Neural progenitor cell (in vitro differentiated cells): ENCODE measurements around the gene NUAK1. TPM values are rescaled to one million over a fixed set of nuclear protein-coding genes. Genes with fewer than 3 reads are reported as not detected.

Experiments used
- DNase-seq: peaks from one replicate; pipeline ENCODE4 v3.0.0-alpha.2; 2016; ENCODE audit warnings: low spot score
- H2AFZ ChIP-seq: fragments of 200-600 bp; sonication (generic); replicated peaks from 2 replicates; pipeline ENCODE4 v1.6.1; 2016; ENCODE audit warnings: antibody characterized with exemption
- H3F3A ChIP-seq: fragments of 200-600 bp; sonication (generic); 2 replicates; pipeline ENCODE4 v1.6.1; 2016; ENCODE audit warnings: antibody characterized with exemption, low read depth
- H3K27ac ChIP-seq: fragments of 200-600 bp; sonication (generic); 2 replicates; pipeline ENCODE4 v1.5.1; 2016; ENCODE audit warnings: mild to moderate bottlenecking
- H3K27me3 ChIP-seq: fragments of 200-600 bp; sonication (generic); 2 replicates; pipeline ENCODE4 v1.6.1; 2016; ENCODE audit warnings: mild to moderate bottlenecking, moderate library complexity
- H3K36me3 ChIP-seq: fragments of 200-600 bp; sonication (generic); 2 replicates; pipeline ENCODE4 v1.5.1; 2016
- H3K4me1 ChIP-seq: fragments of 200-600 bp; sonication (generic); 2 replicates; pipeline ENCODE4 v1.6.1; 2016; ENCODE audit warnings: mixed run types
- H3K4me2 ChIP-seq: fragments of 200-600 bp; sonication (generic); 2 replicates; pipeline ENCODE4 v1.6.1; 2016
- H3K4me3 ChIP-seq: fragments of 200-600 bp; sonication (generic); 2 replicates; pipeline ENCODE4 v1.5.1; 2016
- H3K79me2 ChIP-seq: fragments of 200-600 bp; sonication (generic); 2 replicates; pipeline ENCODE4 v1.6.1; 2016; ENCODE audit warnings: low read depth
- H3K9ac ChIP-seq: fragments of 200-600 bp; sonication (generic); 2 replicates; pipeline ENCODE4 v1.6.1; 2016
- H3K9me3 ChIP-seq: fragments of 200-600 bp; sonication (generic); 2 replicates; pipeline ENCODE4 v1.5.1; 2016; ENCODE audit warnings: low read depth
- H4K20me1 ChIP-seq: fragments of 200-600 bp; sonication (generic); 2 replicates; pipeline ENCODE4 v1.6.1; 2016; ENCODE audit warnings: low read depth
- H3K27ac Mint-ChIP-seq: 3 replicates; pipeline ENCODE4 v1.8.0; 2021; ENCODE audit warnings: mixed read lengths
- H3K27me3 Mint-ChIP-seq: 2 replicates; pipeline ENCODE4 v1.8.0; 2022; ENCODE audit warnings: low read depth, mild to moderate bottlenecking, inconsistent platforms, moderate library complexity, mixed read lengths; ENCODE audit not compliant: insufficient read depth
- H3K36me3 Mint-ChIP-seq: 3 replicates; pipeline ENCODE4 v1.8.0; 2021; ENCODE audit warnings: mixed read lengths
- H3K4me1 Mint-ChIP-seq: 3 replicates; pipeline ENCODE4 v1.8.0; 2021; ENCODE audit warnings: mixed read lengths
- H3K4me3 Mint-ChIP-seq: 3 replicates; pipeline ENCODE4 v1.8.0; 2021; ENCODE audit warnings: mild to moderate bottlenecking, moderate library complexity, mixed read lengths
- H3K9me3 Mint-ChIP-seq: 3 replicates; pipeline ENCODE4 v1.8.0; 2020; ENCODE audit warnings: mixed read lengths
- EZH2 ChIP-seq: fragments of 200-600 bp; sonication (generic); IDR thresholded peaks from 2 replicates; pipeline ENCODE4 v1.6.1; 2017; ENCODE audit warnings: antibody characterized with exemption, mild to moderate bottlenecking, moderate library complexity
- EZH2phosphoT487 ChIP-seq: fragments of 200-600 bp; sonication (generic); IDR thresholded peaks from 2 replicates; pipeline ENCODE4 v1.6.1; 2017; ENCODE audit warnings: antibody characterized with exemption
- total RNA-seq: library from RNA; depleted of rRNA; stranded (reverse); fragments of >200 nt; gene quantifications from 2 replicates; pipeline ENCODE4 v1.2.3, GENCODE V29; 2015; ENCODE audit warnings: low replicate concordance
- TF ChIP-seq, protein P1 (sequence below): fragments of 200-600 bp; sonication (generic); IDR thresholded peaks from 2 replicates; pipeline ENCODE4 v1.5.1; 2017; ENCODE audit warnings: antibody characterized with exemption, mild to moderate bottlenecking

The NUAK1 gene
- total RNA-seq, 1 donor from 2014 or later = 18.8 TPM

- peaks cover 77% of the 10 kb centered on the region for H3K4me1 Mint-ChIP-seq
Observed at GRCh38 chr12:106120519-106121105, 18.1 kb downstream of the NUAK1 start.

DNA sequence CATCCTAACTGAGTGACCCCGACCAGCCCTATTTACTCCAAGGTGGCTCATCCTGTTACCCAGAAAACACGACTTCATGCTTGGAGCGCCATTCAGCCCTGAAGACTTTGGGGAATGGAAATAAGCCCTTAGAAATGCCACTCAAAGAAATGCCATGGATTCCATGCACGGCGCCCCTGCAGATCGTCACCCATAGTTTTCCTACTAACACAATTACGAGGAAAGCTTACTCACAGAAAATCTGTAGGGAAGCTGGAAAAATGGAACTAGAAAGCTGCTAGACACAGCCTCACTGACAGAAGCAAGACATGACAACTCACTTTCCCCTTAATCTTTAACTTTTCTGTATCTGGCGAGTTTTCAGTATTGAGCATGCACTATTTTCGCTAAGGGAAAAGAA is 19.5 kb downstream of the NUAK1 start:
- peaks cover 8% of the 10 kb centered on the region for H3F3A ChIP-seq
- H3K36me3 ChIP-seq = no peaks in the 10 kb centered on the region
- no peak overlapping the region for H3K27ac ChIP-seq
- no peak overlapping the region for H3K4me2 ChIP-seq
- Mint-ChIP-seq H3K4me1 (peaks cover 80% of the 10 kb centered on the region), H3K36me3 (peaks cover 17% of the 10 kb centered on the region), H3K9me3 (no peaks in the 10 kb centered on the region), H3K27me3 (peaks cover 12% of the 10 kb centered on the region), H3K4me3 (no peak overlapping the region), H3K27ac (no peak overlapping the region)
- peaks cover 68% of the 10 kb centered on the region for H4K20me1 ChIP-seq
- TF ChIP-seq EZH2phosphoT487 (no peak), EZH2 (no peak)
- TF ChIP-seq, protein P1, sequence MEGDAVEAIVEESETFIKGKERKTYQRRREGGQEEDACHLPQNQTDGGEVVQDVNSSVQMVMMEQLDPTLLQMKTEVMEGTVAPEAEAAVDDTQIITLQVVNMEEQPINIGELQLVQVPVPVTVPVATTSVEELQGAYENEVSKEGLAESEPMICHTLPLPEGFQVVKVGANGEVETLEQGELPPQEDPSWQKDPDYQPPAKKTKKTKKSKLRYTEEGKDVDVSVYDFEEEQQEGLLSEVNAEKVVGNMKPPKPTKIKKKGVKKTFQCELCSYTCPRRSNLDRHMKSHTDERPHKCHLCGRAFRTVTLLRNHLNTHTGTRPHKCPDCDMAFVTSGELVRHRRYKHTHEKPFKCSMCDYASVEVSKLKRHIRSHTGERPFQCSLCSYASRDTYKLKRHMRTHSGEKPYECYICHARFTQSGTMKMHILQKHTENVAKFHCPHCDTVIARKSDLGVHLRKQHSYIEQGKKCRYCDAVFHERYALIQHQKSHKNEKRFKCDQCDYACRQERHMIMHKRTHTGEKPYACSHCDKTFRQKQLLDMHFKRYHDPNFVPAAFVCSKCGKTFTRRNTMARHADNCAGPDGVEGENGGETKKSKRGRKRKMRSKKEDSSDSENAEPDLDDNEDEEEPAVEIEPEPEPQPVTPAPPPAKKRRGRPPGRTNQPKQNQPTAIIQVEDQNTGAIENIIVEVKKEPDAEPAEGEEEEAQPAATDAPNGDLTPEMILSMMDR = no peak
- no peaks in the 10 kb centered on the region for H3K27me3 ChIP-seq
- peaks cover 54% of the 10 kb centered on the region for H3K79me2 ChIP-seq
- no peak overlapping the region for H3K4me3 ChIP-seq
- H3K4me1 ChIP-seq = peaks cover 20% of the 10 kb centered on the region
- no peak overlapping the region for H2AFZ ChIP-seq
- DNase-seq = no peak
- H3K9me3 ChIP-seq = no peaks in the 10 kb centered on the region
- H3K9ac ChIP-seq = no peak overlapping the region

More at GRCh38 chr12:106120519-106121105, 18.1 kb downstream of the NUAK1 start:
- no peaks in the 10 kb centered on the region for H3K27me3 ChIP-seq
- Mint-ChIP-seq H3K36me3 (peaks cover 22% of the 10 kb centered on the region), H3K4me3 (no peak overlapping the region), H3K27me3 (peaks cover 12% of the 10 kb centered on the region), H3K9me3 (no peaks in the 10 kb centered on the region), H3K27ac (no peak overlapping the region)
- H4K20me1 ChIP-seq = peaks cover 61% of the 10 kb centered on the region
- H2AFZ ChIP-seq = no peak overlapping the region
- no peak overlapping the region for H3K27ac ChIP-seq
- peaks cover 2% of the 10 kb centered on the region for H3F3A ChIP-seq
- DNase-seq = no peak
- no peak overlapping the region for H3K4me3 ChIP-seq
- H3K4me2 ChIP-seq = no peak overlapping the region
- peaks cover 52% of the 10 kb centered on the region for H3K79me2 ChIP-seq
- H3K9ac ChIP-seq = no peak overlapping the region
- TF ChIP-seq, protein P1 = no peak
- no peak for TF ChIP-seq EZH2phosphoT487
- no peak for TF ChIP-seq EZH2
- no peaks in the 10 kb centered on the region for H3K36me3 ChIP-seq
- H3K9me3 ChIP-seq = no peaks in the 10 kb centered on the region
- peaks cover 7% of the 10 kb centered on the region for H3K4me1 ChIP-seq

- Histone ChIP-seq H3K27me3 (no peaks in the 10 kb centered on the region), H3K36me3 (no peaks in the 10 kb centered on the region), H3K4me1 (peaks cover 22% of the 10 kb centered on the region), H3F3A (peaks cover 10% of the 10 kb centered on the region), H4K20me1 (peaks cover 62% of the 10 kb centered on the region), H3K79me2 (peaks cover 49% of the 10 kb centered on the region), H3K9ac (no peak overlapping the region), H3K27ac (no peak overlapping the region), H3K4me2 (no peak overlapping the region), H3K4me3 (no peak overlapping the region), H3K9me3 (no peaks in the 10 kb centered on the region), H2AFZ (no peak overlapping the region)
- peaks cover 12% of the 10 kb centered on the region for H3K27me3 Mint-ChIP-seq
- no peaks in the 10 kb centered on the region for H3K9me3 Mint-ChIP-seq
- H3K36me3 Mint-ChIP-seq = peaks cover 17% of the 10 kb centered on the region
- TF ChIP-seq, protein P1 = no peak
- TF ChIP-seq EZH2phosphoT487 = no peak
- TF ChIP-seq EZH2 = no peak
- H3K4me3 Mint-ChIP-seq = no peak overlapping the region
- H3K27ac Mint-ChIP-seq = no peak overlapping the region
- peaks cover 80% of the 10 kb centered on the region for H3K4me1 Mint-ChIP-seq
- no peak for DNase-seq
Observed at GRCh38 chr12:106118381-106119130, 20.2 kb downstream of the NUAK1 start.
